Epithelial cell of esophagus (primary cell): ENCODE results near the gene FAM228B.

Experiments used
- DNase-seq: peaks from one replicate; pipeline ENCODE4 v3.0.0; 2010; ENCODE audit warnings: low read depth
- H3K4me3 ChIP-seq: 2 replicates; pipeline ENCODE4 v1.5.1; 2011; ENCODE audit warnings: mild to moderate bottlenecking, low read length, control low read depth
- CTCF ChIP-seq: IDR thresholded peaks from 2 replicates; pipeline ENCODE4 v1.5.1; 2011; ENCODE audit warnings: low read depth, mild to moderate bottlenecking, low read length, control low read depth, inconsistent platforms; ENCODE audit not compliant: insufficient read depth; ENCODE audit errors: missing control alignments

Gene FAM228B

GRCh38 chr2:24207359-24207758 lies 84.1 kb downstream of the FAM228B start:
- DNase-seq = no peak
- no peak for TF ChIP-seq CTCF
- H3K4me3 ChIP-seq = no peak overlapping the region

- TF ChIP-seq CTCF = no peak
- no peak for DNase-seq
- no peak overlapping the region for H3K4me3 ChIP-seq
These were observed 85.2 kb downstream of the FAM228B start for GRCh38 chr2:24208490-24208889.

- no peak overlapping the region for H3K4me3 ChIP-seq
- no peak for DNase-seq
- no peak for TF ChIP-seq CTCF
These were observed 86.3 kb downstream of the FAM228B start for GRCh38 chr2:24209389-24210105.

GRCh38 chr2:24210106-24210455 lies 86.8 kb downstream of the FAM228B start:
- no peak for DNase-seq
- H3K4me3 ChIP-seq = no peak overlapping the region
- TF ChIP-seq CTCF = no peak

GRCh38 chr2:24210723-24211122 lies 87.5 kb downstream of the FAM228B start:
- DNase-seq = no peak
- H3K4me3 ChIP-seq = no peak overlapping the region
- no peak for TF ChIP-seq CTCF

- no peak for DNase-seq
- no peak overlapping the region for H3K4me3 ChIP-seq
- no peak for TF ChIP-seq CTCF
These were observed 88.1 kb downstream of the FAM228B start for GRCh38 chr2:24211408-24211807.

GRCh38 chr2:24214880-24215279 lies 91.6 kb downstream of the FAM228B start:
- DNase-seq = no peak
- H3K4me3 ChIP-seq = no peak overlapping the region
- no peak for TF ChIP-seq CTCF
